Gastroesophageal sphincter (tissue), 4 donors: ENCODE measurements around the gene CACNA1C. TPM values are rescaled to one million over a fixed set of nuclear protein-coding genes. Genes with fewer than 3 reads are reported as not detected.

Source experiments
- ATAC-seq: fragments of 150-250 bp; one replicate; pipeline ENCODE4 v1.9.1; 2016; ENCODE audit warnings: mild to moderate bottlenecking, moderate library complexity
- H3K27ac ChIP-seq, 4 donors: fragments of 200-600 bp; sonication (generic) in 3 of 4; 1 replicate in 3 of 4; 2 replicates in 1 of 4; pipeline ENCODE4 v1.5.1; 2016 to 2019
- H3K27me3 ChIP-seq: fragments of 200-600 bp; sonication (generic); one replicate; pipeline ENCODE4 v1.5.1; 2019
- H3K36me3 ChIP-seq, 2 donors: fragments of 200-600 bp; sonication (generic); one replicate each; pipeline ENCODE4 v1.5.1; 2019; ENCODE audit warnings: control low read depth in 1 of 2
- H3K4me1 ChIP-seq, 3 donors: fragments of 200-600 bp; sonication (generic); 1 replicate in 2 of 3; 2 replicates in 1 of 3; pipeline ENCODE4 v1.5.1; 2016 to 2019; ENCODE audit warnings: control low read depth in 2 of 3
- H3K4me3 ChIP-seq, 2 donors: fragments of 200-600 bp; sonication (generic); one replicate each; pipeline ENCODE4 v1.5.1; 2019; ENCODE audit warnings: mild to moderate bottlenecking in 1 of 2, moderate library complexity in 1 of 2
- H3K9me3 ChIP-seq, 3 donors: fragments of 200-600 bp; sonication (generic); one replicate each; pipeline ENCODE4 v1.5.1; 2017 to 2019; ENCODE audit warnings: control low read depth in 2 of 3
- CTCF ChIP-seq, 4 experiments: fragments of 200-600 bp in 2 of 4; fragments of 450-650 bp in 2 of 4; sonication (generic) in 1 of 4; IDR thresholded peaks; one replicate each; pipeline ENCODE4 v1.5.1; 2017 to 2019; ENCODE audit warnings: antibody characterized with exemption in 4 of 4, mild to moderate bottlenecking in 2 of 4, moderate library complexity in 2 of 4
- EP300 ChIP-seq: sonication (generic); formaldehyde crosslinking; IDR thresholded peaks from one replicate; pipeline ENCODE4 v1.6.1; 2017; ENCODE audit warnings: antibody characterized with exemption, mild to moderate bottlenecking
- POLR2A ChIP-seq, 2 donors: fragments of 450-650 bp; IDR thresholded peaks; one replicate each; pipeline ENCODE4 v1.6.1; 2017; ENCODE audit warnings: antibody characterized with exemption in 2 of 2, mild to moderate bottlenecking in 2 of 2, moderate library complexity in 1 of 2
- POLR2AphosphoS5 ChIP-seq: sonication (generic); formaldehyde crosslinking; IDR thresholded peaks from one replicate; pipeline ENCODE4 v1.6.1; 2017; ENCODE audit warnings: antibody characterized with exemption
- WGBS, 2 donors: methylation state at CpG; one replicate each; pipeline ENCODE4 v1.1.5; 2018; ENCODE audit warnings: low coverage in 1 of 2; 5-methylcytosine and 5-hydroxymethylcytosine counted together
- total RNA-seq, 4 donors: library from RNA; depleted of rRNA; stranded (reverse); fragments of >200 nt; gene quantifications; one replicate each; pipeline ENCODE4 v1.1.0, GENCODE V29; 2016

The CACNA1C gene
- total RNA-seq, 4 donors from 2014 or later = 22.9 to 96.2 (median 41.4) TPM

DNA sequence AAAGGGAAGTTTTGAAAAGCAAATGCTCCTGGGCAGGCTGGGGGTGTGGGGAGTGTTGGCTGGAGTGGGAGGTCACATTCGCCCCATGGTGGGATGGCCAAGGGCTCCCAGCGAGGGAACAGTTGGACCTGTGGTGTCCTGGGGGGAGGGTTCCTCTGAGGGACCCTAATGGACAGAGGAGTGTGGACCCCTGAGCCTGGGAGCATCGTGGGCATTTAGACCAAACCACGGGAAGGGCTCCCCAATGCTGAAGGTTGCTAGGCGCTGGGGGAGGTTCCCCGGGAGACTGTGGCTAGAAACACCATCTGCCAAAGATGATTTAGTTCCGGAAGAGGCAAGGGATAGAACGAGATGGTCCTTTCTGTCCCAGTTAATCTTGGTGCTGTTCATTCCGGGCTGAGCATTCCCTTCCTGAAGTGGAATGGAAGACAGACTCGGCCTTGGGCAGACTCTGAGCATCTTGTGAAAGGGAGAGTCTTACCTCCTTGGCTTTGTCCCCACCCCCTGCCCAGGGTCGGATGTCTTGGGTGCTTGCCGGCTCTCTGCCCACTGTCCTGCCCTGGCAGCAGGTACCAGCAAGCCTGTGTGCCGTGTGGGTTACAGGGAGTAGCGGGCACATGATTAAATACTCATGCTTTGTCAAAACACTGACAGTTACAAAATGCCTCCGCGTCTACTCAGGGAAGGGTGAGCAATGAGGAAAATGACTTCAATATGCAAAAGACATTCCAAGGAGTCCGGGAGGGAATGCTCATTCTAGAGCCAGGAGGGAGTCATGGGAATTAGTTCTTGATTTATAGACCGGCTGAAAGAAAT is 215.9 kb downstream of the CACNA1C start:
- H3K36me3 ChIP-seq = no peaks in the 10 kb centered on the region
- H3K27me3 ChIP-seq = no peaks in the 10 kb centered on the region
- TF ChIP-seq POLR2A (IDR thresholded peaks at IDR 0.05) (no peak), EP300 (no peak), CTCF (IDR thresholded peaks at IDR 0.05) (no peak), POLR2AphosphoS5 (peak; percentile 72)
- peak overlapping the region; percentile 62 to 92 (median 84) for H3K27ac ChIP-seq
- no peak overlapping the region for H3K4me3 ChIP-seq
- no peaks in the 10 kb centered on the region for H3K9me3 ChIP-seq
- 24 to 61% methylated on average over 4 to 7 of the region's 18 CpGs for WGBS, 2 donors
- H3K4me1 ChIP-seq = peaks cover 9 to 81% (median 47%) of the 10 kb centered on the region in 3 donors
- ATAC-seq = peak; percentile 12

GRCh38 chr12:2270846-2271245 is 218.1 kb downstream of the CACNA1C start:
- TF ChIP-seq CTCF (IDR thresholded peaks at IDR 0.05) (no peak), POLR2A (IDR thresholded peaks at IDR 0.05) (no peak), POLR2AphosphoS5 (no peak), EP300 (no peak)
- H3K27me3 ChIP-seq = no peaks in the 10 kb centered on the region
- no peak overlapping the region for H3K4me3 ChIP-seq
- 70 to 76% methylated on average over 2 to 4 of the region's 6 CpGs for WGBS, 2 donors
- H3K27ac ChIP-seq = peak overlapping the region in 3 of 4 donors; percentile 82 to 92 (median 85)
- no peaks in the 10 kb centered on the region for H3K9me3 ChIP-seq
- ATAC-seq = no peak
- H3K36me3 ChIP-seq = no peaks in the 10 kb centered on the region
- peaks cover 5 to 69% (median 29%) of the 10 kb centered on the region in 3 donors for H3K4me1 ChIP-seq

GRCh38 chr12:2271961-2272360 is 219.2 kb downstream of the CACNA1C start:
- Histone ChIP-seq H3K36me3 (no peaks in the 10 kb centered on the region), H3K27me3 (no peaks in the 10 kb centered on the region), H3K4me3 (no peak overlapping the region), H3K27ac (peak overlapping the region in 3 of 4 donors; percentile 82 to 92 (median 85)), H3K9me3 (no peaks in the 10 kb centered on the region), H3K4me1 (peaks cover 4 to 58% (median 21%) of the 10 kb centered on the region in 3 donors)
- TF ChIP-seq POLR2AphosphoS5 = no peak
- no peak for TF ChIP-seq POLR2A (IDR thresholded peaks at IDR 0.05)
- TF ChIP-seq CTCF (IDR thresholded peaks at IDR 0.05) = no peak
- no peak for TF ChIP-seq EP300
- no peak for ATAC-seq
- WGBS, 2 donors = 83 to 93% methylated on average over 4 of the region's 4 CpGs

GRCh38 chr12:2273288-2273687 is 220.5 kb downstream of the CACNA1C start:
- Histone ChIP-seq H3K9me3 (no peaks in the 10 kb centered on the region), H3K27ac (peak overlapping the region in 3 of 4 donors; percentile 30 to 85 (median 82)), H3K27me3 (no peaks in the 10 kb centered on the region), H3K36me3 (no peaks in the 10 kb centered on the region), H3K4me3 (no peak overlapping the region), H3K4me1 (peaks cover 0 to 45% (median 13%) of the 10 kb centered on the region in 3 donors)
- ATAC-seq = peak; percentile 60
- WGBS, 2 donors = 0 to 7% methylated on average over 1 to 3 of the region's 4 CpGs
- TF ChIP-seq EP300 = no peak
- no peak for TF ChIP-seq POLR2A (IDR thresholded peaks at IDR 0.05)
- peak in 3 of 4 experiments; percentile 35 to 70 (median 47) for TF ChIP-seq CTCF (IDR thresholded peaks at IDR 0.05)

GRCh38 chr12:2273751-2274150 is 221.0 kb downstream of the CACNA1C start:
- TF ChIP-seq POLR2A (IDR thresholded peaks at IDR 0.05) = no peak
- no peak for TF ChIP-seq POLR2AphosphoS5
- Histone ChIP-seq H3K27me3 (no peaks in the 10 kb centered on the region), H3K4me1 (peaks cover 0 to 40% (median 9%) of the 10 kb centered on the region in 3 donors), H3K4me3 (no peak overlapping the region), H3K27ac (peak overlapping the region in 3 of 4 donors; percentile 30 to 85 (median 82)), H3K9me3 (no peaks in the 10 kb centered on the region), H3K36me3 (no peaks in the 10 kb centered on the region)
- 60% methylated on average over 2 of the region's 12 CpGs; no CpG with 5 or more reads in 1 of the 2 donors for WGBS, 2 donors
- no peak for ATAC-seq
